ENCODE data around the gene MRPL4. TPM values are rescaled to one million over a fixed set of nuclear protein-coding genes. Genes with fewer than 3 reads are reported as not detected.

The MRPL4 gene
- total and polyA plus RNA-seq, 4 donors, result 21.5 to 74.8 (median 33.7) TPM

- TF ChIP-seq NR2F2 (IDR thresholded peaks at IDR 0.05), result peak; percentile 95
- peak; percentile 70 to 86 for TF ChIP-seq EGR1 (IDR thresholded peaks at IDR 0.05; ENCODE audit: low read depth in 2 of 2)
- TF ChIP-seq RXRA (IDR thresholded peaks at IDR 0.05), result peak; percentile 94 to 97
- TF ChIP-seq FOXA1 (IDR thresholded peaks at IDR 0.05), result peak; percentile 14
- peak; percentile 99 for TF ChIP-seq MAX (IDR thresholded peaks at IDR 0.05)
- peak; percentile 76 for TF ChIP-seq ATF3 (IDR thresholded peaks at IDR 0.05)
- TF ChIP-seq HNF4A (conservative IDR thresholded peaks at IDR 0.05), result peak; percentile 56 to 68
- peak; percentile 75 for TF ChIP-seq ZBTB33 (IDR thresholded peaks at IDR 0.05)
- peak; percentile 50 to 83 for TF ChIP-seq GABPA (IDR thresholded peaks at IDR 0.05 in 1 of 2, conservative IDR thresholded peaks at IDR 0.05 in 1 of 2)
- TF ChIP-seq RAD21 (IDR thresholded peaks at IDR 0.05), result peak in 1 of 2 donors; percentile 51
- peak; percentile 70 for TF ChIP-seq YY1 (IDR thresholded peaks at IDR 0.05)
These were observed 18.8 kb downstream of the MRPL4 start, which contains the start of gene ICAM1 (continued) for GRCh38 chr19:10270616-10271394.

GRCh38 chr19:10271543-10272086 lies 19.6 kb downstream of the MRPL4 start:
- no peaks in the 10 kb centered on the region for H3K27me3 ChIP-seq (ENCODE audit: control insufficient read depth in 4 of 4, insufficient read depth in 4 of 4, low read length in 3 of 4)
- peak overlapping the region; percentile 76 to 88 (median 76) for H3K4me3 ChIP-seq (ENCODE audit: low read depth in 1 of 3, low read length in 3 of 3)
- no peaks in the 10 kb centered on the region for H3K9me3 ChIP-seq (ENCODE audit: control insufficient read depth in 4 of 4, low read length in 3 of 4)
- peaks cover 4 to 16% (median 9%) of the 10 kb centered on the region in 4 donors for H3K36me3 ChIP-seq (ENCODE audit: control insufficient read depth in 4 of 4, insufficient read depth in 3 of 4, low read depth in 1 of 4, low read length in 3 of 4)
- peaks cover 6 to 19% (median 12%) of the 10 kb centered on the region in 4 donors for H3K4me1 ChIP-seq (ENCODE audit: control insufficient read depth in 4 of 4, insufficient read depth in 4 of 4, low read length in 3 of 4)
- peak overlapping the region; percentile 95 to 97 for H3K27ac ChIP-seq (ENCODE audit: low read depth in 1 of 2, low read length in 2 of 2)
- no peak for TF ChIP-seq GABPA (IDR thresholded peaks at IDR 0.05 in 1 of 2, conservative IDR thresholded peaks at IDR 0.05 in 1 of 2)
- TF ChIP-seq JUND (IDR thresholded peaks at IDR 0.05), result no peak
- no peak for TF ChIP-seq FOXA1 (IDR thresholded peaks at IDR 0.05)
- no peak for TF ChIP-seq REST (IDR thresholded peaks at IDR 0.05)
- no peak for TF ChIP-seq YY1 (IDR thresholded peaks at IDR 0.05)
- peak overlapping the region; percentile 69 to 72 for H3K9ac ChIP-seq (ENCODE audit: low read depth in 1 of 2, low read length in 2 of 2)
- DNase-seq (ENCODE audit: low spot score), result no peak
- WGBS, result 33% methylated on average over 12 of the region's 12 CpGs

All from liver (tissue), 9 donors.